ENCODE measurements around the gene EFHC1.

The EFHC1 gene

GRCh38 chr6:52403627-52404026 is 16.5 kb upstream of the EFHC1 start:
- no peak overlapping the region for H3K4me3 ChIP-seq (ENCODE audit: low read depth, low read length)
- no peak for TF ChIP-seq CTCF (IDR thresholded peaks at IDR 0.05; ENCODE audit: insufficient read depth, low read length, missing control alignments)
- ChIA-PET CTCF (interaction anchor here (1.1 to 13.9 kb wide), 7 partner anchors 13 to 258 kb away, joined by 4 to 299 read pairs (median 54); partner anchors contain the start of genes EFHC1 and MCM3), POLR2A (no interaction called here)
- DNase-seq (ENCODE audit: low read depth, low spot score), result no peak

GRCh38 chr6:52405243-52405642 is 14.9 kb upstream of the EFHC1 start:
- ChIA-PET POLR2A (no interaction called here), CTCF (interaction anchor here (0.6 to 13.9 kb wide), 13 partner anchors 9 to 589 kb away, joined by 3 to 299 read pairs (median 4); partner anchors contain the start of genes EFHC1 and MCM3)
- H3K4me3 ChIP-seq (ENCODE audit: low read depth, low read length), result no peak overlapping the region
- TF ChIP-seq CTCF (IDR thresholded peaks at IDR 0.05; ENCODE audit: insufficient read depth, low read length, missing control alignments), result no peak
- DNase-seq (ENCODE audit: low read depth, low spot score), result no peak

- H3K4me3 ChIP-seq (ENCODE audit: low read depth, low read length), result no peak overlapping the region
- DNase-seq (ENCODE audit: low read depth, low spot score), result no peak
- ChIA-PET CTCF (interaction anchor here (0.6 to 13.9 kb wide), 30 partner anchors 8 to 661 kb away, joined by 3 to 299 read pairs (median 4); partner anchors contain the start of gene MCM3), POLR2A (interaction anchor here (0.6 kb wide), 1 partner anchor 168 kb away, joined by 3 read pairs; no protein-coding TSS in a partner anchor)
- TF ChIP-seq CTCF (IDR thresholded peaks at IDR 0.05; ENCODE audit: insufficient read depth, low read length, missing control alignments), result peak; percentile 47
Observed at GRCh38 chr6:52407467-52407866, 12.7 kb upstream of the EFHC1 start.

GRCh38 chr6:52409499-52409898 is 10.6 kb upstream of the EFHC1 start:
- no peak for DNase-seq (ENCODE audit: low read depth, low spot score)
- no peak overlapping the region for H3K4me3 ChIP-seq (ENCODE audit: low read depth, low read length)
- ChIA-PET POLR2A (no interaction called here), CTCF (interaction anchor here (1.0 to 13.9 kb wide), 8 partner anchors 10 to 283 kb away, joined by 3 to 299 read pairs (median 10); partner anchors contain the start of gene MCM3)
- TF ChIP-seq CTCF (IDR thresholded peaks at IDR 0.05; ENCODE audit: insufficient read depth, low read length, missing control alignments), result no peak

- CTCF ChIA-PET, result interaction anchor here (0.7 to 1.8 kb wide), 4 partner anchors 10 to 252 kb away, joined by 3 to 8 read pairs (median 6); no protein-coding TSS in a partner anchor
- H3K4me3 ChIP-seq (ENCODE audit: low read depth, low read length), result no peak overlapping the region
- POLR2A ChIA-PET, result no interaction called here
- TF ChIP-seq CTCF (IDR thresholded peaks at IDR 0.05; ENCODE audit: insufficient read depth, low read length, missing control alignments), result no peak
- no peak for DNase-seq (ENCODE audit: low read depth, low spot score)
Observed at GRCh38 chr6:52410979-52411378, 9.2 kb upstream of the EFHC1 start.

- ChIA-PET POLR2A (no interaction called here), CTCF (interaction anchor here (1.4 to 6.6 kb wide), 3 partner anchors 161 to 253 kb away, joined by 3 to 141 read pairs (median 4); no protein-coding TSS in a partner anchor)
- TF ChIP-seq CTCF (IDR thresholded peaks at IDR 0.05; ENCODE audit: insufficient read depth, low read length, missing control alignments), result no peak
- no peak overlapping the region for H3K4me3 ChIP-seq (ENCODE audit: low read depth, low read length)
- no peak for DNase-seq (ENCODE audit: low read depth, low spot score)
Observed at GRCh38 chr6:52411911-52412310, 8.2 kb upstream of the EFHC1 start.

Measured in AG04449 (cell line).